ENCODE data around the gene ADCY10.
"Not testable (repeated sequence)": the region's sequence is repeated elsewhere in the genome, so short reads cannot be mapped to it uniquely, and the experiment has no call there.

The ADCY10 gene

GRCh38 chr1:167881069-167881468 is 32.9 kb downstream of the ADCY10 start:
- no peak for DNase-seq (ENCODE audit: low read depth)

GRCh38 chr1:167880580-167881021 is 33.3 kb downstream of the ADCY10 start:
- no peak for DNase-seq (ENCODE audit: low read depth)

DNA sequence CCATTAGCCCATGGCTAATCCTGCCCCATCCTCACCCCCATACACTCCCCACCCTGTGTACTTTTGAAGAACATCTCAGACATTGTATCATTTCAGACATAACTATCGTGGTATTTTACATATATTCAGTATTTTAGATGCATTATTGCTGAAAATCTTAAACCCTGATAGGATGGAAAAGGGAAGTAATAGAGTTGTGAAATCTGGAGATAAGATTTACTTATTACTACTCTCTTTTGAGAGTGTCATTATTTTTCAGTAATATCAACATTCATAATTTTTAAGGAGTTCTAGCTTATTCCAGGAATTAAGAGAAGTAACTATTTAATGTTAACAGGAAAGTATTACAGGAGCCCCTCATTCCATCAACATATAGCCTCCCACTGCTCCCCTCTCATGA is 34.4 kb downstream of the ADCY10 start:
- no peak for DNase-seq (ENCODE audit: low read depth)

DNA sequence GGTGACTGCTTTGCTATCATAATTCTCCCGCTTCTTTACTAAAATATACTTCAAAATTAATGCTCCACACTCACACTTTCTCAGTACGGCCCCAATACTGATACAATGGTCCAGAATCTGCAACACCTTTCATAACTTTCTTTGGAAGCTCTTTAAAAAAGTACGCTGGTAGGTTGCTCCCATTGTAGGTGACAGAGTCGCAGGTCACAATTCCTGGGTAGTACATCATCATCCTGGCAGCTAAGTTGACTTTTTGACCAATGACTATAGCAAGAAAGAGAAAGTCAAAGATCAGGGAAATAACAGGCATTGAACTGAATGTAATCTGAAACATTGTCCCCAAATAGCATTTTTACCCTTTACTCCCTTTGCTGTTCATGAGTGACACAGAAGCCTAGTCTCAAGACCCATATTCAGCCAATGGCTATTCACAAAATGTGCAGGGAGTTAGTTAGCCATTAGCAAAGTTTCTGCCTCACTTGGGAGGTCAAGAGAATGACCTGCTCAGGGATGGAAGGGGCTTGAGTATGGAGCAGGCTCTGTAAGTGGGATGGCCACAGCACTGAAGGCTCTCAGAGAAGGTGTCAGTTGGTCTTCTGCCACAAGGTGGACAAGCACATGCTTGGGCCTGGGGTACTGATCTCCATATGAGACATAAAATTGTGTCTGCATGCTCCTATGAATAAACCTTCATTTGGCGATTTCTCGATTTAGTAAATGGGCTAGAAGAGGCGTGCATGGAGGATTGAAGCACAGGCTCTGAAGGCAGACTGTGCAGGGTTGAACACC is 35.4 kb downstream of the ADCY10 start:
- no peak for DNase-seq (ENCODE audit: low read depth)

DNA sequence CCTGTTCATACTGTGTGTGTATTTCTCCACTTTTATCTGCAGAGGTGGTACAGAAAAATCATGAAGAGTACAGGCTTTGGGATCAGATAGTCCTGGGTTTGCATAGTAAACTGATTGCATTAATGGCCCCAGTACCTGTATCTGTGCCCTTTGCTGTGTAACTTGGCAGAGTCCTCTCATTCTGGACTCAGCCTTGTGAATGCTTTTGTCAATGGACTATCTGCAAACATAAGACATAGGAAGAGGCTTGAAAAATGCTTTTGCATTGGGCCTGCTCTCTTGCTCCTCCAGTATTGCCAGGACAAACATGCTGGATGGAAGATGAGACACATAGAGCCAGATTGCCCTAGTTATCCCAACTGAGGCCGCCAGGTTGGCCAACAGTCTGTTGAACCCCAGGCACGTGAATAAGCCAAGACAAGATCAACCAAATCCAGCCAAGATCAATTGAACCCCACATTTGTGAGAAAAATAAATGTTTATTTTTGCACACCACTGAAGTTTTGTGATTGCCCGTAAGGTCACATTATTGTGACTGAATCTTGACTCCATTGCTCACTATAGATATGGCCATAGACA is 37.2 kb downstream of the ADCY10 start:
- no peak for DNase-seq (ENCODE audit: low read depth)

DNA sequence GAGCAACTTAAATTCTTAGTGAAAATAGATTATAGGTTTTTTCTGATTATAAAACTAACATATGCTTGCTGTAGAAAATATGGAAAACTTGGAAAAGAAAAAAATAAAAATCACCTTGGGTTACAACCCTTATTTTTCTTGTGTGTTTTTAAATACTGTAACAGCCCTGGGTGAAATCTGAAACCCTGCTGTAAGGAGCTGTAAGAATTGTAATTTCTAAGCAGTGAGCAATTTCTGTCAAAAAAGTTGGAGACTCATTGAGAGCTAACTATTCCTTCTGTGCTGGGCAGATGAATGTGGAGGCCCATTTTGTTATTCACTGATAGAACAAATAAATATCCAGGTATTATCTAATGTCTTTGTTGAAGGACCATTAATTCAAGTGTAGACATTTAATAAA is 42.6 kb downstream of the ADCY10 start:
- no peak for DNase-seq (ENCODE audit: low read depth)

DNA sequence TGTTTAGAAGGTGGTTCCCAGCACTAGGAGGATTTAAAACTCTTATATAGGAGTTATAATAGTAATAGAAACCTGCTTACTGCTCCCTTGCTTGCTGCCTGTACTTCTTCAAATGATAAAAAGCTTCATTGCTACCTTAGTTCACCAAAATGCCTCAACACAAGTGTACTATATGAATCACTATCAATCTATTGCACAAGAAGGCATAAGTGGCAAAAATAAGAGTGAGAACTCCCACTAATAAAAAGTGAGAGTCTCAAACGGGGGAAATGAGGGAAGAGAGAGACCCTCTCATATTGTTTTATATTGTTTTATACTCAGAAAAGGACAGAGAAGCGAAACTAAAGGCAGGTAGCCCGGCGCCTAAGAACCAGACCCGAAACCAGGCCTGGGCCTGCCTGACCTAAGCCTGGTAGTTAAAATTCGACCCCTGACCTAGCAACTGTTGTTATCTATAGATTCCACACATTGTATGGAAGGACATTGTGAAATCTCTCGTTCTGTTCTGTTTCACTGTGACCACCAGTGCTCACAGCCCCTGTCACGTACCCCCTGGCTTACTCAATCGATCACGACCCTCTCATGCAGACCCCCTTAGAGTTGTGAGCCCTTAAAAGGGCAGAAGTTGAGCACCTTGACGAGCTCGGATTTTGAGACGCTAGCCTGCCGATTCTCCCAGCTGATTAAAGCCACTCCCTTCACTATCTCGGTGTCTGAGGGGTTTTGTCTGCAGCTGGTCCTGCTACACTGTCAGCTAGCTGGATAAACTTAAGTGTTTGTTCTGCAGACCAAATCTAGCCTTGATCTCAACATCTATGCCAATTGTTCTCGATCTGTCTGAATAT is 44.6 kb downstream of the ADCY10 start:
- not testable (repeated sequence) for DNase-seq (ENCODE audit: low read depth)

DNA sequence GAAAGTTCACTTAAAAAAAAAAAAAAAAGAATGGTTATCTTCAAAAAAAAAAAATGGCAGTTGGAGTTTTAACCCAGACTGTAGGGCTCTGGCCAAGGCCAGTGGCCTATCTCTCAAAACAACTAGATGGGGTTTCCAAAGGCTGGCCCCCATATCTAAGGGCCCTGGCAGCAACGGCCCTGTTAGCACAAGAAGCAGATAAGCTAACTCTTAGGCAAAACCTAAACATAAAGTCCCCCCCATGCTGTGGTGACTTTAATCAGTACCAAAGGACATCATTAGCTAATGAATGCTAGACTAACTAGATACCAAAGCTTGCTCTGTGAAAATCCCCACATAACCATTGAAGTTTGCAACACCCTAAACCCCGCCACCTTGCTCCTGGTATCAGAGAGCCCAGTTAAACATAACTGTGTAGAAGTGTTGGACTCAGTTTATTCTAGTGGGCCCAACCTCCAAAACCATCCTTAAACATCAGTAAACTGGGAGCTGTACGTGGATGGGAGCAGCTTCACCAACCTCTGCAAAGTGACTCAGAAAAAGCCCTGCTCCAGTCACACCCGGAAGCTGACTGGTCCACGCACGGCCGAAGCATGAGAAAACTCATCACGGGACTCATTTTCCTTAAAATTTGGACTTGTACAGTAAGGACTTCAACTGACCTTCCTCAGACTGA is 47.1 kb downstream of the ADCY10 start:
- not testable (repeated sequence) for DNase-seq (ENCODE audit: low read depth)

GRCh38 chr1:167866326-167866725 is 47.6 kb downstream of the ADCY10 start:
- not testable (repeated sequence) for DNase-seq (ENCODE audit: low read depth)

- not testable (repeated sequence) for DNase-seq (ENCODE audit: low read depth)
Measured at GRCh38 chr1:167865804-167866308, 48.1 kb downstream of the ADCY10 start.

GRCh38 chr1:167865193-167865592 is 48.7 kb downstream of the ADCY10 start:
- DNase-seq (ENCODE audit: low read depth) = not testable (repeated sequence)

- DNase-seq (ENCODE audit: low read depth) = no peak
Measured at GRCh38 chr1:167864392-167865032, 49.4 kb downstream of the ADCY10 start.

- DNase-seq (ENCODE audit: low read depth) = no peak
Measured at GRCh38 chr1:167863921-167864279, 50.0 kb downstream of the ADCY10 start.

- not testable (repeated sequence) for DNase-seq (ENCODE audit: low read depth)
Measured at GRCh38 chr1:167863191-167863920, 50.6 kb downstream of the ADCY10 start.

- DNase-seq (ENCODE audit: low read depth) = no peak
Measured at GRCh38 chr1:167862432-167863076, 51.4 kb downstream of the ADCY10 start.

DNA sequence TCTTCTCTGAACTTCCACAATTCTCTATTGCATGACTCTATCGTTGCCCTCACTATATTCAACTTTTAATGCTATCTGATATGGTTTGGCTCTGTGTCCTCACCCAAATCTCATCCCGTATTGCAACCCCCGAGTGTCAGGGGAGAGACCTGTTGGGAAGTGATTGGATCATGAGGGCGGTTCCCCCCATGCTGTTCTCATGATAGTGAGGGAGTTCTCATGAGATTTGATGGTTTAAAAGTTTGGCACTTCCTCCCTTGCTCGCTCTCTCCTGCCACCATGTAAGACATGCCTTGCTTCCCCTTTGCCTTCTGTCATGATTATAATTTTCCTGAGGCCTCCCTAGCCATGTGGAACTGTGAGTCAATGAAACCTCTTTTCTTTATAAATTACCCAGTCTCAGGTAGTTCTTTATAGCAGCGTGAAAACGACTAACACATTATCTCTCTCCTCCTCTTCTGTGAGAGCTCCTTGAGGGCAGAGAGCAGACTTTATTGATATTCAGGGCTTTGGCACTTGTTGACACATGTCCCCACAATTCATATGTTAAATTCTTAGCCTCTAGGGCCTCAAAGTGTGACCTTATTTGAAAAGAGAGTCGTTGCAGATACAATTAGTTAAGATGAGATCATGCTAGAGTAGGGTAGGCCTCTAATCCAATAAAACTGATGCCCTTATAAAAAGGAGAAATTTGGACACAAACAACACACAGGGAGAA is 52.1 kb downstream of the ADCY10 start:
- DNase-seq (ENCODE audit: low read depth) = no peak

DNA sequence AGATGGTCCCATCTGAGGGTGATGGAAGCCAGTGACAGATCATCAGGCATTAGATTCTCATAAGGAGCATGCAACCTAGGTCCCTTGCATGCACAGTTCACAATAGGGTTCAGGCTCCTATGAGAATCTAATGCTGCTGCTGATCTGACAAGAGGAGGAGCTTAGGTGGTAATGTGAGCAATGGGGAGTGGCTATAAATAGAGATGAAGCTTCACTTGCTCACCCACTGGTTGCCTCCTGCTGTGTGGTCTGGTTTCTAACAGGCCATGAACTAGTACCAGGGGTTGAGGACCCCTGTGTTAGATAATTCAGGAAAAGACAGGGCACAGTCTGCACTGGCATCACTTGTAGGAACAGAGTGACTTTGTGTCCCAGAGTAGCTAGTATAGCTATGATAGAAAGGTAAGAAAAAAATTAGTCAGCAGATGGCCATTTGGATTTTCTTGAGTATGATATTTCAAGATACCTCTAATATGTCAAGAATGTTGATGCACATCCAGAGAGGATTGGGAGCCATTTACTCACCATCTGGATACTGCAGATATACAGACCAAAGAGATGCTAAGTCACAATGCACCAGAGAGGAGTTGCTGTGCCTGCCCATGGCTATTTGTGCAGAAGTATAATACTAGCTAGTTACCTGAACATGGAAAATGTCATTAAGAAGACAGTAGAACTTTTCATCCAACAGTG is 53.6 kb downstream of the ADCY10 start:
- no peak for DNase-seq (ENCODE audit: low read depth)

DNA sequence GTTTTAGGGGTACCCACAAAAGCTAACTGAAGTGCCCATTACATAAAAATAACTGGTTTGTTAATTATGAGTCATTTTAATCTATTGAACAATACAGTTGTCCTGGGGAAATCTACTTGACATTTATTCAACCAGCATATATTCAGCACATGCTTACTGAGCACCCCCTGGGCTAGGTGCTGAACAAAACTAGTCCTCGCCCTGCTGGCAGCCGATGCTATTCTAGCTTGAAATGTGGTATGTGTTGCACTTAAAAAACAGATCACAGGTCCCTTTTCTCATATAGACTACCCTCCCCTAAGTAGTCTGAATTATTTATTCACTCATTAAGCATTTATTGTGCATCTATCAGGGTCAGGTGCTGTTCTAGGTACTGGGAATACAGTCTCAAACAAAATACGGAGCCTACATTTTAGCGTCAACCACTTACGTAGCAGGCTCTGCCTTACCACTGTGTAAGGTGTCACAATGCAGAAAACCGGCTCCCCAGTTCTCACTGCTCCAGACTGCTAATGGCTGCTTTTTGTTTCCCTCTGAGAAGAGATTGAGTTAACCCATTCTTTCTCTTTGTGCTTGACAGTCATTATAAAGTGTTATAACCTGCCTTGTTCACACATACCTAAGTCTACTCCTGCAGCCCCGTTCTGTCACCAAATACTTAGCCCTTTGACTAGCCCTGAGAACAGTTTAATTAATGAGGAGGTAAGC is 57.1 kb downstream of the ADCY10 start:
- DNase-seq (ENCODE audit: low read depth) = no peak

Data from stimulated activated CD8-positive, alpha-beta memory T cell treated with anti-CD3 and anti-CD28 coated beads, Interleukin-15, amount 100 ng/mL, for 1 hour (primary cell).